NCI-H1417 treated with DMSO at 0.1 percent for 48 hours (cell line): Measurements from ENCODE around the gene ADRA2A.

Experiments
- DNase-seq: peaks from one replicate; lab custom pipeline; 2025; lab: John Stamatoyannopoulos, UW

Gene ADRA2A

GRCh38 chr10:111109501-111110242 lies 32.8 kb downstream of the ADRA2A start:
- DNase-seq, result no peak

GRCh38 chr10:111110771-111111170 lies 33.9 kb downstream of the ADRA2A start:
- DNase-seq, result no peak

GRCh38 chr10:111112333-111112732 lies 35.5 kb downstream of the ADRA2A start:
- no peak for DNase-seq

GRCh38 chr10:111113238-111113960 lies 36.6 kb downstream of the ADRA2A start:
- DNase-seq, result no peak

- no peak for DNase-seq
Observed at GRCh38 chr10:111113961-111114757, 37.3 kb downstream of the ADRA2A start.

GRCh38 chr10:111114758-111115500 lies 38.1 kb downstream of the ADRA2A start:
- DNase-seq, result no peak

- no peak for DNase-seq
Observed at GRCh38 chr10:111116211-111116610, 39.4 kb downstream of the ADRA2A start.

GRCh38 chr10:111116762-111117445 lies 40.1 kb downstream of the ADRA2A start:
- no peak for DNase-seq

GRCh38 chr10:111117528-111118277 lies 40.9 kb downstream of the ADRA2A start:
- no peak for DNase-seq

GRCh38 chr10:111118758-111119157 lies 41.9 kb downstream of the ADRA2A start:
- DNase-seq, result no peak

GRCh38 chr10:111119637-111120036 lies 42.8 kb downstream of the ADRA2A start:
- DNase-seq, result no peak

GRCh38 chr10:111122127-111122526 lies 45.3 kb downstream of the ADRA2A start:
- DNase-seq, result no peak

GRCh38 chr10:111123883-111124282 lies 47.1 kb downstream of the ADRA2A start:
- no peak for DNase-seq

- no peak for DNase-seq
Observed at GRCh38 chr10:111125102-111125501, 48.3 kb downstream of the ADRA2A start.

GRCh38 chr10:111126077-111126476 lies 49.2 kb downstream of the ADRA2A start:
- no peak for DNase-seq

GRCh38 chr10:111127081-111127848 lies 50.4 kb downstream of the ADRA2A start:
- no peak for DNase-seq

- no peak for DNase-seq
Observed at GRCh38 chr10:111128331-111129180, 51.7 kb downstream of the ADRA2A start.

GRCh38 chr10:111129363-111129762 lies 52.5 kb downstream of the ADRA2A start:
- DNase-seq, result no peak

- no peak for DNase-seq
Observed at GRCh38 chr10:111130471-111130870, 53.6 kb downstream of the ADRA2A start.
